ENCODE measurements around the gene IGSF23.
"Not testable (repeated sequence)": the region's sequence is repeated elsewhere in the genome, so short reads cannot be mapped to it uniquely, and the experiment has no call there.

The IGSF23 gene

DNA sequence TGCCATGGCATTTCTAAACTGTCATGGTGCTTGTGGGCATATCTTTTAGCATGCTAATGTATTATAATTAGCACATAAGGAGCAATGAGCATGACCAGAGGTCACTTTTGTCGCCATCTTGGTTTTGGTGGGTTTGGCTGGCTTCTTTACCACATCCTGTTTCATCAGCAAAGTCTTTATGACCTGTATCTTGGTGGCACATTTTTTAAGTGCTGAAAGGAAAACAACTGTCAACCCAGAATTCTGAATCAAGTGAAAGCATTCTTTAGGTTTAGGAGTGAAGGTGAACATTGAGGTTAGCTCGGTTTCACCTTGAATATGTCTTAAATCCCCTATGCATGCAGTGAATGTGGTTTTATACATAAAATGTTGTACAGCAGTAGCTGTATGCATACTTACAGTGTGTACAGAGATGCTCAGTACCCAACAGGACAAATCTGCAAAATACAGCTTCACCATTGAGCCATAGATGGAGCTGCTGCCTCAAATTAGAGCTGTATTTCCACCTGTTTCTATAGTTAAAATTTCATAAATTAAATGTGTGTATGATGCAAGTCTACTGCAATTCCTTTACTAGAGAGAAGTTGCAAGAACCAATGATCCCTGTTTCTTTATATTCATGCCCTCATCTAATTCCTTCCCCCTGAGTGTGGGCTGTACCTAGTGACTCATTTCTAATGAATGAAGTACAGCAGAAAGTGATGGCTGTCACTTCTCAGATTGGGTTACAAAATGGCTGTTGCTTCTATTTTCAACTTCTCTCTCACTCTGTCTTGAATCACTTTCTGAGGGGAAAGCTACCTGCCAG, 25.2 kb upstream of the IGSF23 start:
- no peak for DNase-seq

DNA sequence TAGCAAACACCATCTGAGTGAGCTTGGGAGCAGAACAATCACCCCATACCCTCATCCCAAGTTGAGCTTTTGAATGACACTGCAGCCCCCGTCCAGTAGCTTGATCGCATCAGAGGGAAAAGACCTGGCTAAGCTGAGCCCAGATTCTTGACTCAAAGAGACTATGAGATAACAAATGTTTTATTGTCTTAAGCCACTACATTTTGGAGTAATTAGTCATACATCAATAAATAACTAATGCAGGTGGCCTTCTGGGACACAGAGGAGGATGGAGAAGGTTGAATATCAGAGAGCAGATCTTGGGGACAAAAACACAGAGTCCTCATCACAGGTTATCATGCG, 24.6 kb upstream of the IGSF23 start:
- DNase-seq, result no peak

DNA sequence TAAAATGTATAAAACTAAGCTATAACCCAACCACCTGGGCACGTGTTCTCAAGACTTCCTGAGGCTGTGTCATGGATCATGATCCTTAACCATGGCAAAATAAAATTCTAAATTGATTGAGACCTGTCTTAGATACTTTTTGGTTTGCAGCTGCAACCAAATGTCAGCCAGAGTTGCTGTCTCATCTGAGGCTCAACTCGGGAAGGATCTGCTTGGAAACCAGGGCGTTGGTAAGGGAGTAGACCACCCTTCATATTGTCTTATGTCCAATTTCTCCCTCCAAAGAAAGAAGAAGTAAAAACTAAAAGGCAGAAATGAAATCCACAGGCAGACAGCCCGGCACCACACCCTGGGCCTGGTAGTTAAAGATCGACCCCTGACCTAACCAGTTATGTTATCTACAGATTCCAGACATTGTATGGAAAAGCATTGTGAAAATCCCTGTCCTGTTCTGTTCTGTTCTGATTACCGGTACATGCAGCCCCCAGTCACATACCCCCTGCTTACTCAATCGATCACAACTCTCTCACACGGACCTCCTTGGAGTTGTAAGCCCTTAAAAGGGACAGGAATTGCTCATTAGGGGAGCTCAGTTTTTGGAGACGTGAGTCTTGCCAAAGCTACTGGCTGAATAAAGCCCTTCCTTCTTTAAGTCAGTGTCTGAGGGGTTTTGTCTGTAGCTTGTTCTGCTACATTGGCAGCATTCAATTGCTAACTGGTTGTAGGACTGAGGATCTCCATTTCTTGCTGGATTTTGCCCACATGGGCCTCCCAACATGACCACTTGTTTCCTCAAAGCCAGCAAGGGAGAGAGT, 22.9 kb upstream of the IGSF23 start:
- no peak for DNase-seq

DNA sequence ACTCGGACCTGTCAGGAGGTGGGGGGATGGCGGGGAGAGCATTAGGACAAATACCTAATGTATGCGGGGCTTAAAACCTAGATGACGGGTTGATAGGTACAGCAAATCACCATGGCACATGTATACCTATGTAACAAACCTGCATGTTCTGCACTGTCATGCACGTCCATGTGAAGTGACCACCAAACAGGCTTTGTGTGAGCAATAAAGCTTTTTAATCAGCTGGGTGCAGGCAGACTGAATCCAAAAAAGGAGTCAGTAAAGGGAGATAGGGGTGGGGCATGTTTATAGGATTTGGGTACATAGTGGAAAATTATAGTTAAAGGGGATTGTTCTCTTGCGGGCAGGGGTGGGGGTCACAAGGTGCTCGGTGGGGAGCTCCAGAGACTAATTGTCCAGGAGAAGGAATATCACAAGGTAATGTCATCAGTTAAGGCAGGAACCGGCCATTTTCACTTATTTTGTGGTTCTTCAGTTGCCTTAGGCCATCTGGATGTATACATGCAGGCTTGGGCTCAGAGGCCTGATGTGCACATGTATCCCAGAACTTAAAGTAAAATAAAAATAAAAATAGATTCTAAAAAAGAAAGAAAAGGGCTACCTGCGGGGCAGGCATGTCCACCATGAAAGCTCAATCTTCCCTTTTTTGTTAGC, 21.9 kb upstream of the IGSF23 start:
- DNase-seq, result not testable (repeated sequence)

DNA sequence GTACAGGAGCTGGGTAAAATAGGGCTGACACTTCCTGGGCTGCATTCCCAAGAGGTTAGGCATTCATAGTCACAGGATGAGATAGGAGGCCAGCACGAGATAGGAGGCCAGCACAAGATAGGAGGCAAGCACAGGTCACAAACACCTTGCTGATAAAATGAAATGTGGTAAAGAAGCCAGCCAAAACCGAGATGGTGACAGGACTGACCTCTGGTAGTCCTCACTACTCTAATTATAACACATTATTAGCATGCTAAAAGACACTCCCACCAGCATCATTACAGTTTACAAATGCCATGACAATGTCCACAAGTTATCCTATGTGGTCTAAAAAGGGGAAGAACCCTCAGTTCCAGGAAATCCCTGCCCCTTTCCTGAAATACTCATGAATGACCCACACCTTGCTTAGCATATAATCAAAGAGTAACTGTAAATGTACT, 20.9 kb upstream of the IGSF23 start:
- no peak for DNase-seq

DNA sequence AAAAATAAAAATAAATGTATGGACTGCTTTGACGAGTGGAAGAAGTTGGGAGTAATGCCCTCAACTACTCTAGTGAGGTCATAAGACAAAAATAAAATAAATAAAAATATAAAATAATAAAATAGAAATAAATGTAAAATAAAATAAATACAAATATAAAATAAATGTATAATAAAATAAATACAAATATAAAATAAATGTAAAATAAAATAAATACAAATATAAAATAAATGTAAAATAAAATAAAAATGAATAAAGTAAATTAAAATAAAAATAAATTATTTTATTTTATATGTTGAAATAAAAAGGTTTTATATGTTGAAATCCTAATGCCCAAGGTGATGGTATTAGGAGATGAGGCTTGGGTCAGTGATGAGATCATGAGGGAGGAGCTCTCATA, 20.1 kb upstream of the IGSF23 start:
- DNase-seq, result no peak

DNA sequence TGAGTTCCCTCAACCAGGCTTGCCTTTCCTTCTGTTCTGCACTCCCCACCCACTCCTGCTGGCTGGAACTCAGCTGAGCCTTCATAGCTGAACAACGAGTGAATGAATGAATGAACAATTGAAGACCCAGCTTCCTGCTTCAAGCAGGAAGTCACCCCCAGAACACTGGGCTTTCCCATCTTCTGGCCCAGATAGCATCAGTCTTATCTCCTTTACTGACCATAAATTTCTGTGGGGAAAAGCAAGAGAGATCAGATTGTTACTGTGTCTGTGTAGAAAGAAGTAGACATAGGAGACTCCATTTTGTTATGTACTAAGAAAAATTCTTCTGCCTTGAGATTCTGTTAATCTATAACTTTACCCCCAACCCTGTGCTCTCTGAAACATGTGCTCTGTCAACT, 19.5 kb upstream of the IGSF23 start:
- DNase-seq, result not testable (repeated sequence)

DNA sequence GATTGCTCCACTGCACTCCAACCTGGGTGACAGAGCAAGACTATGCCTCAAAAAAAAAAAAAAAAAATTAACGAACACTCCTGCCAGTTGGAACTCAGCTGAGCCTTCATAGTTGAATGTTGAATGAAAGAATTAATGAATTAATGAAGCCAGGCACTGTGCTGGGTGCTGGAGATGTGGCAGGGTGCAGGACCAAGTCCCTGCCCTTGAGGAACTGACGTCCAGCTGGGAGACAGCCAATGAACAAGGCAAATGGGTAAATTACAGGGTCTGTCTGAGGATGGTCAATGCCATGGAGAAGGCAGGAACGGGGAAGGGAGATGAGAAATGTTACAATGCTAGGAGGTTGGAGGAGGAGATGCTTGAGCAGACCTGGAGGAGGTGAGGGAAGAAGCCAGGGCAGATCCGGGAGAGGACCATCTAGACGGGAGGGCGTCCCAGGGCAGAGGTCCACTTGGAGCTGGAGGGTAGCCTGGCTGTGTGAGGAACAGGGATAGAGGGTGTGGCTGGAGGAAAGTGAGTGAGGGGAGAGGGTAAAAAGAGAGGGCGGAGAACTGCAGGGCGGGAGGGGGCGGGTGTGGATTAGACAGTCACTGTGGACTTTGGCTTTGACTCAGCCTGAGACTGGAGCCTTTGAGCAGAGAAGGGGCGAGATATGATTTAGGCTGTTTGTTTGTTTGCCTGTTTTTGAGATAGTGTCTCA, 16.8 kb upstream of the IGSF23 start:
- DNase-seq, result no peak

DNA sequence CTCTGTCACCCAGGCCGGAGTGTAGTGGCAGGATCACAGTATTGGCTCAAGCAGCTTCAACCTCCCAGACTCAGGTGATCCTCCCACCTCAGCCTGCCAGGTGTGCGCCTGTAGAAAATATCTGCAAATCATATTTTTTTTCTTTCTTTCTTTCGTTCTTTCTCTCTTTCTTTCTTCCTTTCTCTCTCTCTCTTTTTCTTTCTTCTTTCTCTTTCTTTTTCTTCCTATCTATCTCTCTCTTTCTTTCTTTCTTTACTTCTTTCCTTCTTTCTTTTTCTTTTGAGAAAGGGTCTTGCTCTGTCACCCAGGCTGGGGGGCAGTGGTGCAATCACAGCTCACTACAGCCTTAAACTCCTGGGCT, 16.3 kb upstream of the IGSF23 start:
- no peak for DNase-seq

DNA sequence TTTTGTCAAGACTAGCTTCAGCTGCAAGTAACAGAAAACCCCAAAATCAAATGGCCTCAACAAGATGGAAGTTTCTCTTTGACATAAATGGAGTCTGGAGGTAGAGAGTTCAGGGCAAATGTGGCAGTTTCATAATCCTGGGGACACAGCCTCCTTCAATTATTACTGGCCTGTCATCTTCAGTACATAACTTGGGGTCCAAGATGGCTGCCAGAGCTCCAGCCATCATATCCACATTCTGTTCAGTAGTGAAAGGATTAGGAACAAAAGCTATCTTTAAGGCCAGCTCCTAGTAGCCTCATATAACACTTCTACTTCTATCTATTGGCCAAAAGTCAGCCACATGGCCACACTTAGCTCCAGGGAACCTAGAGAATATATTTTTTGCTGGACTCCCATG, 15.0 kb upstream of the IGSF23 start:
- DNase-seq, result no peak

DNA sequence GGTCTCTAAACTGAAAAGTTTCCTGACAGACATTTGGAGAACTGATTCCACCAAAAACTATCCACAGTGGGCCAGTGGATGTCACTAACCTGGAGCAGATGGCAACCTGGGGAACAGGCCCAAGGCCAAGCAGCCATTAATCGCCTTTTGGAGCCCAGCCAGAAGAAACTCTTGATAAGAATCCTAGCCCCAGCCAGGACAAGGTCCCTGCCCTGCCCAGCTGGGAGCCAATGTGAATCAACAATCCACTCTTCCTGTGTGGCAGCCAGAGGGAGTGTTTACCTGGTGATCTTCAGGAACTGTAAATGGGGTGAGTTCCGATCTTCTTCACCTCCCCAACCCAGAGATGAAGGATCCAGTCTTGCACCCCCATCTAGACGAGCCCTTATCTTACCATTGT, 14.5 kb upstream of the IGSF23 start:
- no peak for DNase-seq

DNA sequence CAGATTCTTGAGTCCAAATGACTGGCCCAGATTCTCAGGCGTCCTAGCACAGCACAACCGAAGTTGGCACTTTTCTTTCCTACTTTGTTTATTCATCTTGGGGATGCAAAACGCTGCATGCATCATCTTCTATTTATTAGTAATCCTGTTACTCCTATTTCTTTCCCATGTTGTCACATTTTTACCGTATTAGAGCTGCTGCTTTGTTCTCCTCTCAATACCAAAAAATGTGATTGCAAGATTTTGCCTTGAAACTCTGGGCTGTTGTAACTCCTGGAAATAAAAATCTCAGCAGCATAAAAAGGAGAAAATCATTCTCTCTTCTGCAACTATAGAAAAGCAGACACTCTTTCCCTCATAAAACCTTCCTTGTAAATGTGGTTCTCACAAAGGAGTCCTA, 12.9 kb upstream of the IGSF23 start:
- DNase-seq, result no peak

DNA sequence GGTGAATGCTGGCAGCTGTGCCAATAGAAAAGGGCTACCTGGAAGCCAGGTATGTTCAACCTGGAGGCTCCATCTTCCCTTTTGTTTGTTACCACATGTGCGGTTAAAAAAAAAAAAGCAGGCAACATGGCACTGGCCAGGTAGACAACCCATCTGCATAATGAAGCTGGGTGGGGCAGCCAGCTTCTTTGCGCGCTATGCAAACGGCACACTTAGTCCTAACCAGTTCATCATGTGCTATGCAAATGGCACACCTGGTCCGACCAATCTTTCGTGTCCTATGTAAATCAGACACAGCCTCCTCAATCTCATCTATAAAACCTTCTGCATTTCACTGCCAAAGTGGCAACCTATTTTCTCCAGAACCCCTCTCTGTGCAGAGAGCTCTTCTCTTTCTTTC, 11.3 kb upstream of the IGSF23 start:
- no peak for DNase-seq

DNA sequence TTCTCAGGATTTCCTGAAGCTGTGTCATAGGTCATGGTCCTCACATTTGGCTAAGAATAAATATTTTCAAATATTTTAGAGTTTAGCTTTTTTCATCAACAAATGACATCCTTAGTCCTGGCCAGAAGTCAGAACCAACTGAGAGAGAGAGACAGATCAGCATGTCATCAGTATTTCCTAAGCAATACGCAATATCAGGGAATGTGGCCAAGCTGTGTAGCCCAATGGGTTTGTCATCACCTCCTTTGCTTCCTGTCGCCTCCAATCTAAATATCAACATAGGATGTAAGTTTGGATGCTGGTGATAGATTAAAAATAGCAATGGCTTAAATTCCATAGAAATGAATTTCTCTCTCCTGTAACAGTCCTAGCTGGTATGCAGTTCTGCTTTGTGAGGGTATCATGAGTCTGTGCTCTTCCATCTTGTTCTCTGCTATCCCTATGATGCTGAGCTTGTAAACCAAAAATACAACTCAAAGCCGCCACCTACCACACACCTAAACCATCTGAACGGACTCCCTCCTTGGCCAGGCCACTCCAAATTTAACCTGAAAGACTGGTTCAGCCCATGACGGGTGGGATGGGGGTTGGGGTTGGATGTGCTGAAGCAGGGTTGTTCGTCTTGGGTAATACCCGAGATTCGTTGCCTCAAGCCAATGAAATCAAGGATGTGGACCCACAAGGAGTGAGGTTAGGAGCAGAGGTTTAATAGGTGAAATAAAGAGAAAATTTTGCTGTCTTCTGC, 10.0 kb upstream of the IGSF23 start:
- no peak for DNase-seq

DNA sequence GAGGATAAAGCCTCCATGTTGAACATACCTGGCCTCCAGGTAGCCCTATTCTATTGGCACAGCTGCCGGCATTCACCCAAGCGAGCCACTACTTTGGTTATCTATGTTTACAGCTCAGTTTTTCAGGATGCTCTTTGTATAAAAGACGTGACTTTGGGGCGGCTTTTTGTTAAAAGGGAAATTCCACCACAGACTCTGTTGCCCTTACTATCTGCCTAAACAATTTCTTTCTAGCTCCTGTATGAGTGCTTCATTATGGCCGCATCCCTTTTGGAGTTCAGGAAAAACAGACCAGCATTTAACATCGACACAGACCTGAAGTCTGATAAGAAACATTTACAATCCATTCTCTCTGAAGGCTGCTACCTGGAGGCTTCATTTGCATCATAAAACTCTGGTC, 9.1 kb upstream of the IGSF23 start:
- DNase-seq, result no peak

DNA sequence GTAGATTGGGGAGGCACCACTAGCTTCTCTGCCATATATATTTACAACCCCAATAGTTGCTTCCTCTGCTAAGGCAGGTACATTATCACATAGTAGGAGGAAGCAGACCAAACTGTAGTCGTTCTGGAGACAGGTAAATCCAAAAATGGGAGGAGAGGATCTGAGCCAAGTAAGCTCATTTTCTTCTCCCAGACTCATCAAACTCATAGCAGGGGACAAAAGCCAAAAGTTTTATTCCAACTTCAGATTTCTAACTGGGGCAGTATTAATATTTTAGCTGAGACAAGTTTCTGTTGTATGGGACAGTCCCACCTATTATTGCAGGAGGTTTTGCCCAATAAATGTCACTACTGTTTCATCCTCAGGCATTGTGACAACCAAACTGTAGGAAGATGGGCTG, 7.8 kb upstream of the IGSF23 start:
- no peak for DNase-seq

DNA sequence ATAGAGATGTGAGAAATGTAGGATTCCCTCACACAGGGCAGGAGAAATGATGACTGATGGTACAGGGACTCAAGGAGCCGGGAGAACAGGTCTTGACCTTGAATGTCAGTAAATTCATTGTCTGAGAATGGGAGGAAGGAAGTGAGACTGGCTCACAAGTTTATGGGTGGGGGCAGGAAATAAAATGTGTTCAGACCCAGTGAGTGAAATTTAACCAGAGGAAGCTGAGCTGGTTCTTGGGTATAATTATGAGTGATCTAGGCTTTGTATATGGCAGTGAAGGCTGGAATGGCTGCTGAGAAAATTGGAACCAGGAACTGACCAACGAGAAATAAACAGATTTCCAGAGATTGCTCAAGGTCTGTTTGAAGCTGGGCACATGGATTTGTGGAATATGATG, 6.3 kb upstream of the IGSF23 start:
- no peak for DNase-seq

DNA sequence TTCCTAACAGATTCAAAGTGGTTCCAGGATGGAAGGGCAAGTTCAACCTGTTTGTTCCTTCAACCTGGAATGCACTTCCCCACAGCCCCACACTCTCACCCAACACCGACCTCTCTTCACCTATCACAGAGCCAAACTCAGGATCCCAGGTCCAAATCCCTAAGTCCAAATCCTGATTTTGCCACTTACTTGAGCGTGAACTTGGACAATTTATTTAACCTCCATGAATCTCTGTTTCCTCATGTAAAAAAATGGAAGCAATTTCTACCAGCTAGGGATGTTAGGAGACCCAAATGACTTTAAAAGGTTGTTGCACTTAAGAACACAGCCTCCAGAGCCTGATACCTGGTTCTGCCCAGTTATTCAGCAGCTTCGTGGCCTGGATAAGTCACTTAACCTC, 5.4 kb upstream of the IGSF23 start:
- DNase-seq, result no peak

DNA sequence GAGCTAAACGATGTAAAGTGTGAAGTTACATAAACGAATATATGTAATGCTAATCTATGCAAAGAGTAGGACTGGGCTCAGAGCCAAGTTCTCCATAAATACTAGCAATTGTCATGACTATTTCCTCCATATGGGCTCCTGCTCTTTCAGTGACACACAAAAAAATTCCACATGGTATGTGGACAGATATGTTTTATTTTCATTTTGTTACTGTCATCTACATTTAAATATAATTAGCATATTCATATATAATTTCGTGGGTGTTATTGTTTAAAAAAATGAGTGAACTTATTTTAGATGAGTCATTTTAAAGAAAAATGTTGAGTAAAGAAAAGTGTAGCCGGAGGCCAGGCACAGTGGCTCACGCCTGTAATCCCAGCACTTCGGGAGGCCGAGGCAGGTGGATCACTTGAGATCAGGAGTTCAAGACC, 5.0 kb upstream of the IGSF23 start:
- DNase-seq, result no peak

DNA sequence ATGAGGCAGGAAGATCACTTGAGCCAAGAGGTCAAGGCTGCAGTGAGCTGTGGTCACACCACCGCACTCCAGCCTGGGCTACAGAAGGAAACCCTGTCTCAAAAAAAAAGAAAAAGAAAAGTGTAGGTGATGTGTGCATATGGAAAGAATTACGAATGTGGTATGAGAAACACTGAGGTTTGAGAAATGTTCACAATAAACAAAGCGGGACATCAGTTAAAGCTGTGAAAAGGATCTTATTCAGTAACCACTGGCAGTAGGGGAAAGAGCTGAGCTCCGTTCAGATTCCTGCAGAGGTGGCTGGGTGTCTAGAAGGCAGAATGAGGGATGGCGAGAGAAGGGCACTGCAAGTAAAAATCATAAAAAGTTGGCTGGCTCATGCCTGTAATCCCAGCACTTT, 4.1 kb upstream of the IGSF23 start:
- DNase-seq, result no peak

DNA sequence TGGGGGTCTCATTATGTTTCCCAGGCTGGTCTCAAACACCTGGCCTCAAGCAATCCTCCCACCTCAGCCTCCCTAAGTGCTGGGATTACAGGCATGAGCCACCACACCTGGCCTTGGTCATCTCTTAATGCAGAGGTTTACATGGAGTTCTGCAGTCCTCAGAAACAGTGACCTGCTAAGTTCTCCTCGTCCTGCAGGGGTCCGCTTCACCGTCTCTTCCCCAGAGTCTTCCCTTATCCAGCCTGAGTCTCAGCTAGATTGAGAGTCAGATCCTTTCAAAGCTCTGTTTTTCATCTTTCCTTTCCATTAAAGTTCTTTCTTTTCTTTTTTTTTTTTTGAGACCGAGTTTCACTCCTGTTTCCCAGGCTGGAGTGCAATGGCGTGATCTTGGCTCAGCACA, 2.9 kb upstream of the IGSF23 start:
- DNase-seq, result not testable (repeated sequence)

DNA sequence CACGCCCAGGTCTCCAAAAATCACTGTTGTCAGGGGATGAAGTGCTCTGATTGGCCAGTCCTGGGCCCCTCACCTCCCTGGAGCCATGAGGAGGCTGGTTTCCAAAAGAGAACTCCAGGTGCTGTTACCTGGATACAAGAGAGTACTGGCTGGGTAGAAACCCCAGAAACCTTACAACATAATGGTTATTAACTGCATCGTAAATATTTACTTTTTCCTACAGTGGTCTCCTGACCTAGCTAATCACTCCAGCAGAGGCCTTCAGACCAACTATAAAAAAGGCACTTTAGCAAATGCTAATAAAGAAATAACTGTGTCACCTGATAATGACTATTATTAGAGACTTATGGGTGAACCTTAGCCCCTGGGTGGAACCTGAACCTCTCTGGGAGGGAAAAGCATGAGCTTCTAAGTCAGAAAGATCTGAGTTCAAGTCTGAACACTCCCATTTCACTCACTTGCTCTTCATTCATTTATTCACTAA, 1.5 kb upstream of the IGSF23 start:
- DNase-seq, result no peak

DNA sequence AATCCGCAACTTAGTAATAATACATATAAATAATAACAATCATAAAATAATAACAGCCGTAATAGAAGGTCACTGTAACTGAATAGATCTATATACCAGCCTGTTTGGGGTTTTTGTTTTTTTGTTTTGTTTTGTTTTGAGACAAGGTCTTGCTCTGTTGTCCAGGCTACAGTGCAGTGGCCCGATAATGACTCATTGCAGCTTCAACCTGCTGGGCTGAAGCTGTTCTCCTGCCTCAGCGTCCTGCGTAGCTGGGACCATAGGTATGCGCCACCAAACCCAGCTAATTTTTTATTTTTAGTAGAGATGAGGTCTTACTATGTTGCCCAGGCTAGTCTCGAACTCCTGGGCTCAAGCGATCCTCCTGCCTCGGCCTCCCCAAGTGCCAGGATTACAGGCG, 950 bp downstream of the IGSF23 start:
- DNase-seq, result no peak
